Heart left ventricle (tissue), 13 donors: ENCODE measurements around the gene RBMS1.

ENCODE experiments used
- CTCF ChIP-seq, 12 donors: fragments of 200-600 bp; sonication (generic) in 4 of 12; IDR thresholded peaks; one replicate each; pipeline versions ENCODE4 v1.5.0 to v1.8.0; 2018 to 2022; ENCODE audit warnings: antibody characterized with exemption in 12 of 12, mild to moderate bottlenecking in 5 of 12
- POLR2A ChIP-seq, 2 donors: fragments of 450-650 bp; IDR thresholded peaks; one replicate each; pipeline ENCODE4 v1.6.1; 2017; ENCODE audit warnings: antibody characterized with exemption in 2 of 2, mild to moderate bottlenecking in 2 of 2, moderate library complexity in 2 of 2
- donor health status: ischemic (EF 13 %, LVEDD 7.1; RV severe dilation, severe dysfunction).
- donor health status: DM: no; HTN: yes; CAD: no.
- donor health status: DM: no; HTN: no; CAD: no.
- donor health status: ischemic (EF 25% LVEDD 6.9; RV normal size, moderate dysfunction).
- donor health status: ischemic (EF 25% LVEDD 5.7; RV mildly dilated, moderate dysfunction).
- donor health status: ischemic (EF 35%, LVEDD 5.7; RV mildly dilated, moderate dysfunction).
- donor health status: nonischemic (EF 11% LVEDD 7.7; RV severe dilation, severe dysfunction).
- donor health status: DM: yes; HTN: yes; CAD: no.
- donor health status: PGD.
- donor health status: ischemic (EF 29% LVEDD 5.4; RV normal size, mild dysfunction).
- donor health status: nonischemic (EF 23%, LVEDD 6.1; RV moderate dilation, normal function).

DNA sequence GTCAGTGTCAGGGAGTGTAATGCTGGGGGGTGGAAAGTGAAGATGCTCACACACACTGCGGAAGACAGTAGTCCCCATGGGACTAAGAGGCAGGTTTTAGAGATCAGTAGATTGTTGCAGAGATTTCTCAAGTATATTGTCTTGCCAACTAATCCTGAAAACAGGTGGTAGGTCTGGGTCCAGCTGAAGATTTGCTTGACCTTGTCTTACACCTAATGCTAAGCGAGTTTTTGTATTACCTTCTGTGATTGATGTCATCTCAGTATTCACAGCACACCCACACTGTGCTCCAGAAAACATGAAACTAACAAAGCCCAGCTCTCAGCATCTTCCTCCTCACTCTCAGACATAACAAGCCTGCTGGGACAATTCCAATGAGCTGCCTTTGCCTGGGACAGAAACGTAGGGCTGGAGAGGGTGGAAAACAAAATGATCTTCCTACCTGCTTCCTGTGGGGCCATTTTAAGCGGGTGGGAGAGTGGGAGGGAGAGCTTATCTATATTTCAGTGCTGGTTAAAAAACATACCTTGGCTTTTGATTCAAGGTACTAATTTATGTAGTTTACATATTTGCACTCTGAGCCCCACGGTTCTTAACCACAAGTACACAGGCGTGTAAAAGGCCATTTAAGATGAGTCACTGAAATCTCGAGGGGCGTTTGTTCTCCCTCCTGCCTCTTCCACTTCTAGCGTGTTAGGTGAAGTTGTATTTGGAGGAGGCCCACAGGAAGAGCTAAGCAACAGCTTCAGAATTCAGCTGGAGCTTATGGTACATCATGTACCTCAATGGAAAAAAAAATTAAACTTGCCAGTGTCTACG lies 23.1 kb upstream of the RBMS1 start:
- TF ChIP-seq CTCF (IDR thresholded peaks at IDR 0.05), result no peak
- no peak for TF ChIP-seq POLR2A (IDR thresholded peaks at IDR 0.05)
